Measurements from ENCODE around the gene CDC25A. TPM values are rescaled to one million over a fixed set of nuclear protein-coding genes. Genes with fewer than 3 reads are reported as not detected.
A peak's percentile ranks its signal among the peaks of the same experiment; 100 is the strongest.
"Not testable (repeated sequence)": the region's sequence is repeated elsewhere in the genome, so short reads cannot be mapped to it uniquely, and the experiment has no call there.

The CDC25A gene
- total and polyA plus RNA-seq, 5 experiments from 2014 or later: not detected

DNA sequence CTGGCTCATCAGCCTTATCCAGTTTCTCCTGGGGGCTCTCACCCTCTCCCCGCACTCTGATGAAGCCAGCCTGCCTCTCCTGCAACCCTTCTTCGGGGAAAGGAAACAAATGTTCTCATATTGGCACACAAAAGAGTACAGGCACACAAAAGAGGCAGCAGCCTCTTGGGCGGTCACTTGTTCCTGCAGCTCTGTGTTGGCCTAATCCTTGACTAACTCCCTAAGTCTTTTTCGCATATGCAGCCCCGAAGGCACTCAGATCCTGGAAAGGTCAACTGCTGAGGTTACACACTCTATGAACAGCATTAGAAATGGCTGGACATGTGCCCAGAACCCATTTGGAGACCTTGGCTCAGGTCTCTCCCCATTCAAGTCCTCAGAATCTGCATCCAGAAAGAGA is 27.7 kb upstream of the CDC25A start:
- POLR2A ChIA-PET: no interaction called here
- H3K27ac Mint-ChIP-seq: no peak overlapping the region
- no peaks in the 10 kb centered on the region for H3K36me3 Mint-ChIP-seq
- DNase-seq: no peak
- ATAC-seq: no peak
- no peaks in the 10 kb centered on the region for H3K9me3 Mint-ChIP-seq
- H3K4me3 Mint-ChIP-seq: no peak overlapping the region
- no peaks in the 10 kb centered on the region for H3K27me3 Mint-ChIP-seq
- H3K4me1 Mint-ChIP-seq: no peaks in the 10 kb centered on the region

DNA sequence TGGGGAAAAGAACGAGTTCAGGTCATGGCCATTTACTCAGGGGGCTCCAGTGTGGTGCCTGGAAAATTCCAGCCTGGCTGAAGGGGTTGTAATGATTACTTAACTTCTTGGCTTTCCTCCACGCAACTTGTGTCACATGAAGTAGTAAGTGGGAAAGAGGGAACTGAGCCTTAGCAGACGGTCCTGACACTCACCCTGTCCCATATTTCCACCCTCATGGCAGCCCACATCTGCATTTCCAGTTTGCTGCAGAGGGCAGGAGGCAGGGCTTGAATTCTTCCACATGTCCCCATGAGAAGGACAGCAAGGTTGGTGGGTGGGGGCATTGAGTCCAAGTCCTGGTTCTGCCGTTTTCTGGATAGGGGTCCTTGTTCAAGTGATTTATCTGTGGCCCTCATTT is 27.2 kb upstream of the CDC25A start:
- ATAC-seq (no peak), DNase-seq (no peak)
- no peak overlapping the region for H3K4me3 Mint-ChIP-seq
- H3K27me3 Mint-ChIP-seq: no peaks in the 10 kb centered on the region
- no peak overlapping the region for H3K27ac Mint-ChIP-seq
- no peaks in the 10 kb centered on the region for H3K4me1 Mint-ChIP-seq
- no peaks in the 10 kb centered on the region for H3K9me3 Mint-ChIP-seq
- no peaks in the 10 kb centered on the region for H3K36me3 Mint-ChIP-seq
- POLR2A ChIA-PET: no interaction called here

DNA sequence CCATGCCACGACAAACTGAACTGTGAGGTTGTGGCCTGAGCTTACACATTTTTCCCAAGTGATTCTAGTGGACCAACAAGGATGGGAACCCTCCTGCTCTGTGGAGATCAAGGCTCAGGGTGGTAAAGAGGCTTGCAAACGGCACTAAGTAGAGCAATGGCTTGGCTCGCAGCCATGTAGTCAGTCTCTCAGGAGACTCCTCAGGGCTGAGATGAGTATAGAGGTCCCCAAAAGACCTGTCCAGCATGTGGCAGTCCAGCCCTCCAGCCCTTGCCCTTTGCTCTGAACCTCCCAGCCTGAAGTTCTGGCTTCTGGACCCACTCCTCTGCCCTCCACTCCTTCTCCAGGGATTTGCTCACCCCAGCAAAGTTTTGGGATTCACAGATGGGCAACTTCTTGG is 26.8 kb upstream of the CDC25A start:
- H3K27ac Mint-ChIP-seq: no peak overlapping the region
- H3K27me3 Mint-ChIP-seq: peaks cover 0 to 1% (median 0%) of the 10 kb centered on the region in 5 donors
- peaks cover 0 to 2% (median 0%) of the 10 kb centered on the region in 9 donors for H3K9me3 Mint-ChIP-seq
- H3K4me3 Mint-ChIP-seq: no peak overlapping the region
- no peaks in the 10 kb centered on the region for H3K36me3 Mint-ChIP-seq
- DNase-seq (no peak), ATAC-seq (no peak)
- POLR2A ChIA-PET: no interaction called here
- peaks cover 0 to 2% (median 0%) of the 10 kb centered on the region in 4 donors for H3K4me1 Mint-ChIP-seq

DNA sequence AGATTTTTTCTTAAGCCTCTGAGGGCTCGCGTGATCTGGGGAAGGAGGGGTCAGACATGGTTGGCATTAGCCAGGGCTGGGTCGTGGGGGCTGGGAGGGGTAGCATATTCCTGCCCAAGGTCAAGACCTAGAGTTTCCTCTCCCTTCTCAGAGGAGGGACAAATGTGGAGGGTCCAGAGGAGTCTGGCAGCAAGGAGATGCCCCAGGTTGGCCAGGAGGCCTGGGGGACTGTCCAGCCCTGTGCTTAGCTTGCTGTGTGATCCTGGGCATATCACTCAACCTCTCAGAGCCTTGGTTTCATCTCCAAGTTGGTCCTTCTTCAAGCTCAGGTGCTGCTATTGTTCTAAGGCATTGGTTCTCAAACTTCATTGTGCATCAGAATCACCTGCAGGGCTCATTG is 26.0 kb upstream of the CDC25A start:
- ATAC-seq (no peak), DNase-seq (no peak)
- Mint-ChIP-seq H3K36me3 (no peaks in the 10 kb centered on the region), H3K27me3 (peaks cover 0 to 3% (median 0%) of the 10 kb centered on the region in 5 donors), H3K4me3 (no peak overlapping the region), H3K9me3 (peaks cover 0 to 5% (median 0%) of the 10 kb centered on the region in 9 donors), H3K27ac (peak overlapping the region in 1 of 10 donors; percentile 15), H3K4me1 (peaks cover 0 to 4% (median 0%) of the 10 kb centered on the region in 4 donors)
- POLR2A ChIA-PET: no interaction called here

DNA sequence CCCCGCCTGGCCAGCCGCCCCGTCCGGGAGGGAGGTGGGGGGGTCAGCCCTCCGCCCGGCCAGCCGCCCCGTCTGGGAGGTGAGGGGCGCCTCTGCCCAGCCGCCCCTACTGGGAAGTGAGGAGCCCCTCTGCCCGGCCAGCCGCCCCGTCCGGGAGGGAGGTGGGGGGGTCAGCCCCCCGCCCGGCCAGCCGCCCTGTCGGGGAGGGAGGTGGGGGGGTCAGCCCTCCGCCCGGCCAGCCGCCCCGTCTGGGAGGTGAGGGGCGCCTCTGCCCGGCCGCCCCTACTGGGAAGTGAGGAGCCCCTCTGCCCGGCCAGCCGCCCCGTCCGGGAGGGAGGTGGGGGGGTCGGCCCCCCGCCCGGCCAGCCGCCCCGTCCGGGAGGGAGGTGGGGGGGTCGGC is 23.6 kb upstream of the CDC25A start:
- not testable (repeated sequence) for H3K4me1 Mint-ChIP-seq

DNA sequence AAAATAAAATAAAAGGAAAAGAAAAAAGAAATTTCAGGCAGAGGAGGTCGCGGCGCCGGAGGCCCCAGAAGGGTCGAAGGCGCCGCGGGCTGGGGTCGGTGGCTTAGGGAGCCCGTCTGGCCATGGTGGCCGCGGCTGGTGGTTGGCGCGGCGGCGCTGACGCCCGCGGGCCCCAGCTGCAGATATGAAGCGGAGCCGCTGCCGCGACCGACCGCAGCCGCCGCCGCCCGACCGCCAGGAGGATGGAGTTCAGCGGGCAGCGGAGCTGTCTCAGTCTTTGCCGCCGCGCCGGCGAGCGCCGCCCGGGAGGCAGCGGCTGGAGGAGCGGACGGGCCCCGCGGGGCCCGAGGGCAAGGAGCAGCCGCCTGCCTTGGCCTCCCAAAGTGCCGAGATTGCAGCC is 22.3 kb upstream of the CDC25A start:
- H3K27ac Mint-ChIP-seq, H3K4me3 Mint-ChIP-seq, H3K4me1 Mint-ChIP-seq, ATAC-seq, H3K36me3 Mint-ChIP-seq, DNase-seq, POLR2A ChIA-PET, H3K27me3 Mint-ChIP-seq, H3K9me3 Mint-ChIP-seq: not testable (repeated sequence)

More for the DNA sequence above, 23.6 kb upstream of the CDC25A start:
- DNase-seq, POLR2A ChIA-PET, H3K9me3 Mint-ChIP-seq, ATAC-seq, H3K36me3 Mint-ChIP-seq, H3K4me3 Mint-ChIP-seq, H3K27me3 Mint-ChIP-seq, H3K27ac Mint-ChIP-seq: not testable (repeated sequence)

DNA sequence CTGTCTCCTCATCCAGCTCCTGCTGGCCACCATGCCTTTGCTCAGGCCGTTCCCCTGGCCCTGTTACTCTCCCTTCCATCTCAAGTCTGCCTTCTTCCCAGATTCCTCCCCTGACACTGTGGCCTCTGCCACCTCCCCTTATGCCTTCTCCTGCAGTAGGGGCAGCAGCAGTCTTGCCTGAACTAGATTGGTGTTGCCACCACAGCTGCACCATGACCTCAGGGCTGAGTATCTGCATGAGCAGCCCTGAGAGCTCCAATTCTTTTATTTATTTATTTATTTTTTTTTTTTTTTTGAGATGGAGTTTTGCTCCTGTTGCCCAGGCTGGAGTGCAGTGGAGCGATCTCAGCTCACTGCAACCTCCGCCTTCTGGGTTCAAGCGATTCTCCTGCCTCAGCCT is 21.2 kb upstream of the CDC25A start:
- no peak overlapping the region for H3K4me3 Mint-ChIP-seq
- H3K36me3 Mint-ChIP-seq: peaks cover 0 to 1% (median 0%) of the 10 kb centered on the region in 3 donors
- peak overlapping the region in 1 of 10 donors; percentile 35 for H3K27ac Mint-ChIP-seq
- peaks cover 0 to 5% (median 0%) of the 10 kb centered on the region in 9 donors for H3K9me3 Mint-ChIP-seq
- ATAC-seq: no peak
- peaks cover 0 to 3% (median 0%) of the 10 kb centered on the region in 5 donors for H3K27me3 Mint-ChIP-seq
- POLR2A ChIA-PET: interaction anchor here (0.5 kb wide), 1 partner anchor 75 kb away, joined by 3 read pairs; no protein-coding TSS in a partner anchor
- H3K4me1 Mint-ChIP-seq: peaks cover 0 to 7% (median 0%) of the 10 kb centered on the region in 4 donors
- DNase-seq: no peak

DNA sequence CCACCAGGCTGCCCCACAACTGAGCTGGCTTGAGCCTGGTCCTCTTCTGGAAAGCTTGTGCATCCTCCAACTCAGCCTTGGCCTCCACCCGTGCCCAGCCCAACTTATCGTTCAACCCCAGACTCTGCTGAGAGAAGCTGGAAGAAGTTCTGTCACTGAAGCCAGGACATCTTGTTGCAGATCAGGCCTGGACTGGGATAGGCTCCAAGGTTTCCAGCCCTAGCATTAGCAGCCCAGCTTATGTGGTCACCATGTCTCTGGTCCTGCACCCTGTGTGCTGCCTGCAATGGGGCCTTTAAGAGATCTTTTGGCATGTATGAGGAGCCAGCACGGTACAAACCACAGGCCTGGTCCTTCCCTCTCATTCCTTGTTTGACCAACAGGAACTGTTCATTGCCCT is 19.9 kb upstream of the CDC25A start:
- peaks cover 0 to 1% (median 0%) of the 10 kb centered on the region in 3 donors for H3K36me3 Mint-ChIP-seq
- ATAC-seq (no peak), DNase-seq (no peak)
- POLR2A ChIA-PET: no interaction called here
- H3K27ac Mint-ChIP-seq: peak overlapping the region in 1 of 10 donors; percentile 58
- peaks cover 0 to 5% (median 0%) of the 10 kb centered on the region in 9 donors for H3K9me3 Mint-ChIP-seq
- H3K4me3 Mint-ChIP-seq: no peak overlapping the region
- peaks cover 0 to 7% (median 0%) of the 10 kb centered on the region in 4 donors for H3K4me1 Mint-ChIP-seq
- peaks cover 0 to 3% (median 0%) of the 10 kb centered on the region in 5 donors for H3K27me3 Mint-ChIP-seq

DNA sequence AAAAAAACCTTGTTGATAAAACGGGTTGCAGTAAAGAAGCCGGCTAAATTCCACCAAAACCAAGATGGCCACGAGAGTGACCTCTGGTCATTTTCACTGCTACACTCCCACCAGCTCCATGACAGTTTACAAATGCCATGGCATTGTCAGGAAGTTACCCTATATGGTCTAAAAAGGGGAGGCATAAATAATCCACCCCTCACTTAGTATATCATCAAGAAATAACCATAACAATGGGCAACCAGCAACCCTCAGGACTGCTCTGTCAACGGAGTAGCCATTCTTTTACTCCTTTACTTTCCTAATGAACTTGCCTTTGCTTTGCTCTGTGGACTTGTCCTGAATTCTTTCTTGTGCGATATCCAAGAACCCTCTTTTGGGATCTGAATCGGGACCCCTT is 14.4 kb upstream of the CDC25A start:
- no peak for ATAC-seq
- Mint-ChIP-seq H3K27me3 (peaks cover 0 to 2% (median 0%) of the 10 kb centered on the region in 5 donors), H3K27ac (no peak overlapping the region), H3K4me3 (no peak overlapping the region), H3K4me1 (peaks cover 0 to 3% (median 0%) of the 10 kb centered on the region in 4 donors), H3K36me3 (no peaks in the 10 kb centered on the region), H3K9me3 (no peaks in the 10 kb centered on the region)
- POLR2A ChIA-PET: no interaction called here
- DNase-seq: no peak

DNA sequence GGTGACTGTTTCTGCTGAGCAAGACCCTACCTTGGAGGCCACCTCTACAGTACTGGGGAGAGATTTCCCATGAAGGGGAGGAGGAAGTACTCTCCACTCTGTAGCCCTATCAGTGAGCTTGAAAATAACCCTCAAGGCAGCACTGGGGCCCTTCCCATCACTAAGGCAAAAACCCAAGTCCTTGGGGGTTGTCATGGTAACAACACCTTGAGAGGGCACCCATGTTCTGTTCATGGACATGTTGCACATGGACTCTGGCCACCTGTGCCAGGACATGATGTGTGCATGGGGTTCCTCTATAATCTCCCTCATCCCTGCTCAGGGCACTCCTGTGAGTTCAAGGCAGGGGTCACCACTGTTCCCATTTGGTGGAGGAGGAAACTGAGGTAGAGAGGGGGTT is 10.9 kb upstream of the CDC25A start:
- Mint-ChIP-seq H3K27me3 (peaks cover 0 to 7% (median 0%) of the 10 kb centered on the region in 5 donors), H3K9me3 (no peaks in the 10 kb centered on the region), H3K4me1 (peaks cover 0 to 2% (median 0%) of the 10 kb centered on the region in 4 donors), H3K27ac (no peak overlapping the region), H3K36me3 (no peaks in the 10 kb centered on the region), H3K4me3 (no peak overlapping the region)
- no peak for ATAC-seq
- POLR2A ChIA-PET: interaction anchor here (0.6 kb wide), 1 partner anchor 42 kb away, joined by 4 read pairs; the partner anchor contains the start of gene ZNF589
- DNase-seq: no peak

DNA sequence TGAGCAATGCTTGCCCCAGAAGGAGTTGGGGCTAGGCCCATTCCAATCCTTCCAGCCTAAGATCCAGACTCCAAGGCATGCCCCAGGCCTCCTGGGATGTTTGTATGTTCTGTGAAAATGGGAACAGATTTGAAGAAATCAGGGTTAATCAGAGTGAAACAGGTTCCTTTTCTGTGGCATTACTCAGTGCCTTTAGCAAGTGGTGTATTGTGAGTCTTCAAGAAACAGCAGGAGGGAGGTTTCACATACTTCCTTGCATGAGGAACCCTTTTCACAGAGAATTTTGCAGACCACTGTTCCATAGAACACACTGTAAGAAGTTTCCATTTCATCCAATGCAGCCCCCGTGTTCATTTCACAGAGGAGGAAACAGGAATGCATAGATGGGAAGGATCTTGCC is 8.4 kb upstream of the CDC25A start:
- H3K9me3 Mint-ChIP-seq: no peaks in the 10 kb centered on the region
- no peak for ATAC-seq

DNA sequence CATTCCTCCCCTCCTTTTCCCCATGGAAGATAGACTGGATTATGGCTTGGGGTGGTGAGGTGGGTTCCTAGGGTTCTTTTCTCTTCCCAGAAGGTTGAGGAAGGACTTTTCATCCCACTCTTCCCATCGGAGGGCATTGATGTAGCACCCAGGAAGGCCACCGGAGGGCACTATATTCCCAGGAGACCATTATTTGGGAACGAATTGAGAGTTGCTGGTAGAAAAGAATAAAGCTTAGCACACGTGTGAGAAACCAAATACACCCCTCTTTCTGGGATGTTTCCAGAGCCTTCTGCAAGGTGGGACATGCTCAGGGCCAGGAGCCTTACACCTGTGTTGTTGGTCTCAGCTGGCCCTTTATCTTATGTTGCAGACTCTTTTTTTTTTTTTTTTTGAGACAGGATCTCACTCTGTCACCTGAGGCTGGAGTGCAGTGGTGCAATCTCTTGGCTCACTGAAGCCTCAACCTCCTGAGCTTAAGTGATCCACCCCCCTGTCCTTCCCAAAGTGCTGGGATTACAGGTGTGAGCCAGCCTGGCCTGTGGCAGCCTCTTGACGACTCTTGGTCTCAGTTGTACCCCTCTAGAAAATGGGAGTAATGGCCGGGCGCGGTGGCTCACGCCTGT is 6.3 kb upstream of the CDC25A start:
- DNase-seq: peak in 2 of 10 donors; percentile 4 to 10
- peaks cover 0 to 2% (median 0%) of the 10 kb centered on the region in 4 donors for H3K4me1 Mint-ChIP-seq
- ATAC-seq: no peak
- H3K27me3 Mint-ChIP-seq: peaks cover 0 to 5% (median 0%) of the 10 kb centered on the region in 5 donors
- POLR2A ChIA-PET: interaction anchor here (0.6 to 0.7 kb wide), 2 partner anchors 51 to 1384 kb away, joined by 3 to 4 read pairs; no protein-coding TSS in a partner anchor
- no peaks in the 10 kb centered on the region for H3K9me3 Mint-ChIP-seq
- peak overlapping the region in 1 of 10 donors; percentile 22 for H3K27ac Mint-ChIP-seq
- H3K4me3 Mint-ChIP-seq: no peak overlapping the region
- H3K36me3 Mint-ChIP-seq: no peaks in the 10 kb centered on the region

More for the DNA sequence above, 8.4 kb upstream of the CDC25A start:
- Mint-ChIP-seq H3K4me1 (peaks cover 0 to 2% (median 0%) of the 10 kb centered on the region in 4 donors), H3K27ac (no peak overlapping the region), H3K36me3 (no peaks in the 10 kb centered on the region), H3K27me3 (peaks cover 0 to 7% (median 0%) of the 10 kb centered on the region in 5 donors), H3K4me3 (no peak overlapping the region)
- POLR2A ChIA-PET: no interaction called here
- no peak for DNase-seq

DNA sequence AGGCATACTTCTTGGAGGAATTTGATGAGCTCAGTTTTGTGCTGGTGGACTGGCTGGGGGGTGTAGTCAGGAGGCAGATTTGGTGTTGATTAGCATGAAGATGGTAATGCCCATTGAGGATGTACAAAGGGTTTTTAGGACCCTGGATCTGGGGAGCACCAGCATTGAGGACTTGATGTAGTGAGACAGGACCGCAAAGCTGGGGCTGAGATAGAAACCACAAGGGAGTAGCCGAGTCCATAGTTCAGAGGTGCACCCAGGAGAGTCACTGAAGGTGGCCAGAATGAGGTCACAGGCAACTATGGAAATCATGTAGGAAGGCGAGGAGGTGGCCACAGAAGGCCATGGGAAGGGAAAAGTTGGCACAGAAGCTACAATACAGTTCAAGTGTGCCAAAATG is 2.7 kb upstream of the CDC25A start:
- Mint-ChIP-seq H3K4me1 (peaks cover 9 to 21% (median 15%) of the 10 kb centered on the region in 4 donors), H3K4me3 (peak overlapping the region in 2 of 10 donors; percentile 16 to 49), H3K27me3 (peaks cover 9 to 16% (median 15%) of the 10 kb centered on the region in 5 donors), H3K27ac (peak overlapping the region in 1 of 10 donors; percentile 1), H3K9me3 (no peaks in the 10 kb centered on the region), H3K36me3 (no peaks in the 10 kb centered on the region)
- ATAC-seq: no peak
- POLR2A ChIA-PET: no interaction called here
- no peak for DNase-seq
